COLO668 (cell line): Measurements from ENCODE around the gene USP22.
"Not testable (repeated sequence)": the region's sequence is repeated elsewhere in the genome, so short reads cannot be mapped to it uniquely, and the experiment has no call there.

Experiments
- DNase-seq: peaks from one replicate; lab custom pipeline; 2025; ENCODE audit not compliant: unreplicated experiment; lab: John Stamatoyannopoulos, UW

Gene USP22

GRCh38 chr17:20989991-20990855 lies 52.6 kb downstream of the USP22 start:
- DNase-seq, result no peak

GRCh38 chr17:20989481-20989880 lies 53.3 kb downstream of the USP22 start:
- no peak for DNase-seq

- DNase-seq, result no peak
Observed at GRCh38 chr17:20988896-20989295, 53.9 kb downstream of the USP22 start.

- no peak for DNase-seq
Observed at GRCh38 chr17:20988001-20988636, 54.7 kb downstream of the USP22 start.

- DNase-seq, result no peak
Observed at GRCh38 chr17:20987511-20987910, 55.3 kb downstream of the USP22 start.

GRCh38 chr17:20986767-20987510 lies 55.9 kb downstream of the USP22 start:
- no peak for DNase-seq

- no peak for DNase-seq
Observed at GRCh38 chr17:20983359-20983637, 59.5 kb downstream of the USP22 start.

- no peak for DNase-seq
Observed at GRCh38 chr17:20982589-20983358, 60.0 kb downstream of the USP22 start.

GRCh38 chr17:20981046-20981920 lies 61.5 kb downstream of the USP22 start:
- peak; percentile 21 for DNase-seq

- no peak for DNase-seq
Observed at GRCh38 chr17:20979792-20980083, 63.1 kb downstream of the USP22 start.

GRCh38 chr17:20979007-20979791 lies 63.6 kb downstream of the USP22 start:
- peak; percentile 11 for DNase-seq

- not testable (repeated sequence) for DNase-seq
Observed at GRCh38 chr17:20977609-20978253, 65.1 kb downstream of the USP22 start.

- DNase-seq, result no peak
Observed at GRCh38 chr17:20975566-20975965, 67.2 kb downstream of the USP22 start.

GRCh38 chr17:20970329-20970728 lies 72.5 kb downstream of the USP22 start:
- DNase-seq, result no peak

- no peak for DNase-seq
Observed at GRCh38 chr17:20968913-20969616, 73.7 kb downstream of the USP22 start.

GRCh38 chr17:20967776-20968175 lies 75.0 kb downstream of the USP22 start:
- DNase-seq, result no peak

GRCh38 chr17:20966870-20967269 lies 75.9 kb downstream of the USP22 start:
- DNase-seq, result peak; percentile 13

- no peak for DNase-seq
Observed at GRCh38 chr17:20965492-20965891, 77.3 kb downstream of the USP22 start.

- no peak for DNase-seq
Observed at GRCh38 chr17:20961586-20961985, 81.2 kb downstream of the USP22 start.
